H1 (cell line): ENCODE results near the gene ACTR8.
"Not testable (repeated sequence)": the region's sequence is repeated elsewhere in the genome, so short reads cannot be mapped to it uniquely, and the experiment has no call there.

Source experiments
- CEBPB ChIP-seq: IDR thresholded peaks from 2 replicates; pipeline ENCODE4 v1.6.1; 2012; ENCODE audit warnings: low read depth, low read length
- CHD2 ChIP-seq: IDR thresholded peaks from 2 replicates; pipeline ENCODE4 v1.6.1; 2012; ENCODE audit warnings: low read length, improper control_type of control experiment
- EZH2 ChIP-seq: fragments of 200-600 bp; sonication (generic); IDR thresholded peaks from 2 replicates; pipeline ENCODE4 v1.7.1; 2012; ENCODE audit warnings: low read depth, mild to moderate bottlenecking, moderate library complexity, low read length, inconsistent platforms; ENCODE audit not compliant: severe bottlenecking
- RAD21 ChIP-seq, 2 experiments: IDR thresholded peaks in 1 of 2; conservative IDR thresholded peaks in 1 of 2; 2 replicates each; pipeline ENCODE4 v1.6.1; 2011; ENCODE audit warnings: low read depth in 2 of 2, low read length in 2 of 2, improper control_type of control experiment in 1 of 2, inconsistent platforms in 1 of 2, mild to moderate bottlenecking in 1 of 2, moderate library complexity in 1 of 2
- SP2 ChIP-seq: IDR thresholded peaks from 2 replicates; pipeline ENCODE4 v1.6.1; 2012; ENCODE audit warnings: mild to moderate bottlenecking, low read length, inconsistent platforms
- TAF1 ChIP-seq: IDR thresholded peaks from 2 replicates; pipeline ENCODE4 v1.6.1; 2011; ENCODE audit warnings: mild to moderate bottlenecking, low read depth, low read length
- YY1 ChIP-seq: IDR thresholded peaks from 2 replicates; pipeline ENCODE4 v1.6.1; 2011; ENCODE audit warnings: low read depth, mild to moderate bottlenecking, low read length
- TF ChIP-seq, protein P1 (sequence below), 3 experiments: IDR thresholded peaks; 1 replicate in 2 of 3; 2 replicates in 1 of 3; pipeline versions ENCODE4 v1.5.1 to v1.6.1; 2011; ENCODE audit warnings: low read length in 3 of 3, mild to moderate bottlenecking in 3 of 3, inconsistent platforms in 2 of 3, low read depth in 1 of 3, moderate library complexity in 1 of 3; ENCODE audit not compliant: insufficient read depth in 1 of 3; ENCODE audit errors: control extremely low read depth in 1 of 3
- TF ChIP-seq, protein P2 (sequence below): IDR thresholded peaks from 2 replicates; pipeline ENCODE4 v1.6.1; 2012; ENCODE audit warnings: inconsistent platforms

DNA sequence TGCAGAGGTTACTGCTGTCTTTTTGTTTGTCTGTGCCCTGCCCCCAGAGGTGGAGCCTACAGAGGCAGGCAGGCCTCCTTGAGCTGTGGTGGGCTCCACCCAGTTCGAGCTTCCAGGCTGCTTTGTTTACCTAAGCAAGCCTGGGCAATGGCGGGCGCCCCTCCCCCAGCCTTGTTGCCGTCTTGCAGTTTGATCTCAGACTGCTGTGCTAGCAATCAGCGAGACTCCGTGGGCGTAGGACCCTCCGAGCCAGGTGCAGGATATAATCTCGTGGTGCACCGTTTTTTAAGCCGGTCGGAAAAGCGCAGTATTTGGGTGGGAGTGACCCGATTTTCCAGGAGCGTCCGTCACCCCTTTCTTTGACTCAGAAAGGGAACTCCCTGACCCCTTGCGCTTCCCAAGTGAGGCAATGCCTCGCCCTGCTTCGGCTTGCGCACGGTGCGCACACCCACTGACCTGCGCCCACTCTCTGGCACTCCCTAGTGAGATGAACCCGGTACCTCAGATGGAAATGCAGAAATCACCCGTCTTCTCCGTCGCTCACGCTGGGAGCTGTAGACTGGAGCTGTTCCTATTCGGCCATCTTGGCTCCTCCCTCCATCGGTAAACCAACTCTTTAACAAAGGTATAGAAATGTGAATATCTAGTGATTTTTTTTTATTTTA lies 45.4 kb upstream of the ACTR8 start:
- TF ChIP-seq RAD21 (IDR thresholded peaks at IDR 0.05 in 1 of 2, conservative IDR thresholded peaks at IDR 0.05 in 1 of 2; ENCODE audit: low read depth in 2 of 2, low read length in 2 of 2); TAF1; SP2; EZH2; CEBPB; CHD2; YY1: not testable (repeated sequence)
- TF ChIP-seq, protein P1, sequence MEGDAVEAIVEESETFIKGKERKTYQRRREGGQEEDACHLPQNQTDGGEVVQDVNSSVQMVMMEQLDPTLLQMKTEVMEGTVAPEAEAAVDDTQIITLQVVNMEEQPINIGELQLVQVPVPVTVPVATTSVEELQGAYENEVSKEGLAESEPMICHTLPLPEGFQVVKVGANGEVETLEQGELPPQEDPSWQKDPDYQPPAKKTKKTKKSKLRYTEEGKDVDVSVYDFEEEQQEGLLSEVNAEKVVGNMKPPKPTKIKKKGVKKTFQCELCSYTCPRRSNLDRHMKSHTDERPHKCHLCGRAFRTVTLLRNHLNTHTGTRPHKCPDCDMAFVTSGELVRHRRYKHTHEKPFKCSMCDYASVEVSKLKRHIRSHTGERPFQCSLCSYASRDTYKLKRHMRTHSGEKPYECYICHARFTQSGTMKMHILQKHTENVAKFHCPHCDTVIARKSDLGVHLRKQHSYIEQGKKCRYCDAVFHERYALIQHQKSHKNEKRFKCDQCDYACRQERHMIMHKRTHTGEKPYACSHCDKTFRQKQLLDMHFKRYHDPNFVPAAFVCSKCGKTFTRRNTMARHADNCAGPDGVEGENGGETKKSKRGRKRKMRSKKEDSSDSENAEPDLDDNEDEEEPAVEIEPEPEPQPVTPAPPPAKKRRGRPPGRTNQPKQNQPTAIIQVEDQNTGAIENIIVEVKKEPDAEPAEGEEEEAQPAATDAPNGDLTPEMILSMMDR (IDR thresholded peaks at IDR 0.05; ENCODE audit: control extremely low read depth in 1 of 3, insufficient read depth in 1 of 3, low read depth in 1 of 3, low read length in 3 of 3): not testable (repeated sequence)
- TF ChIP-seq, protein P2, sequence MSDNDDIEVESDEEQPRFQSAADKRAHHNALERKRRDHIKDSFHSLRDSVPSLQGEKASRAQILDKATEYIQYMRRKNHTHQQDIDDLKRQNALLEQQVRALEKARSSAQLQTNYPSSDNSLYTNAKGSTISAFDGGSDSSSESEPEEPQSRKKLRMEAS: not testable (repeated sequence)
